HEK293T (cell line): ENCODE results near the gene NAALADL2.

ENCODE experiments used
- BHLHE40 ChIP-seq: fragments of 450-650 bp; IDR thresholded peaks from 2 replicates; pipeline ENCODE4 v1.6.1; 2016; ENCODE audit warnings: mild to moderate bottlenecking, moderate library complexity, borderline replicate concordance
- CTBP1 ChIP-seq: fragments of 450-650 bp; IDR thresholded peaks from 2 replicates; pipeline ENCODE4 v1.6.1; 2016; ENCODE audit warnings: borderline replicate concordance
- ELF4 ChIP-seq: fragments of 450-650 bp; IDR thresholded peaks from 2 replicates; pipeline ENCODE4 v1.6.1; 2017; ENCODE audit warnings: antibody characterized with exemption
- FOXK2 ChIP-seq: fragments of 450-650 bp; IDR thresholded peaks from 2 replicates; pipeline ENCODE4 v1.6.1; 2016; ENCODE audit warnings: mild to moderate bottlenecking
- FOXM1 ChIP-seq: fragments of 450-650 bp; IDR thresholded peaks from 2 replicates; pipeline ENCODE4 v1.6.1; 2017; ENCODE audit warnings: mild to moderate bottlenecking, borderline replicate concordance
- HDGF ChIP-seq: fragments of 450-650 bp; IDR thresholded peaks from 2 replicates; pipeline ENCODE4 v1.6.1; 2017; ENCODE audit warnings: antibody characterized with exemption, borderline replicate concordance
- NFRKB ChIP-seq: fragments of 450-650 bp; IDR thresholded peaks from 2 replicates; pipeline ENCODE4 v1.6.1; 2016; ENCODE audit warnings: mild to moderate bottlenecking, moderate library complexity
- SP1 ChIP-seq: fragments of 450-650 bp; IDR thresholded peaks from 2 replicates; pipeline ENCODE4 v1.6.1; 2017
- SUZ12 ChIP-seq: fragments of 450-650 bp; IDR thresholded peaks from 2 replicates; pipeline ENCODE4 v1.6.1; 2016; ENCODE audit warnings: mild to moderate bottlenecking
- TARDBP ChIP-seq: fragments of 450-650 bp; IDR thresholded peaks from 2 replicates; pipeline ENCODE4 v1.6.1; 2016
- ZNF384 ChIP-seq: fragments of 450-650 bp; IDR thresholded peaks from 2 replicates; pipeline ENCODE4 v1.6.1; 2016

- TF ChIP-seq FOXK2 (no peak), SP1 (no peak), TARDBP (no peak), SUZ12 (no peak), CTBP1 (no peak), HDGF (no peak), BHLHE40 (no peak), ELF4 (no peak), ZNF384 (no peak), NFRKB (no peak), FOXM1 (no peak)
These were observed 200.7 kb downstream of the NAALADL2 start for GRCh38 chr3:175059788-175060187.
